Stomach (tissue), 9 donors: ENCODE results near the gene NFATC1. TPM values are rescaled to one million over a fixed set of nuclear protein-coding genes. Genes with fewer than 3 reads are reported as not detected.

Experiments
- DNase-seq, 2 donors: peaks; one replicate each; pipeline versions ENCODE4 v3.0.0 to v3.0.0-alpha.2; 2013 to 2019
- H3K27ac ChIP-seq, 5 donors: fragments of 200-600 bp in 4 of 5; sonication (generic) in 4 of 5; one replicate each; pipeline ENCODE4 v1.5.1; 2013 to 2019; ENCODE audit warnings: mild to moderate bottlenecking in 1 of 5, moderate library complexity in 1 of 5
- H3K27me3 ChIP-seq, 3 donors: fragments of 200-600 bp; sonication (generic); one replicate each; pipeline ENCODE4 v1.5.1; 2017 to 2019; ENCODE audit warnings: mixed run types in 1 of 3
- H3K36me3 ChIP-seq, 4 donors: fragments of 200-600 bp; sonication (generic); 1 replicate in 3 of 4; 2 replicates in 1 of 4; pipeline ENCODE4 v1.5.1; 2016 to 2019
- H3K4me1 ChIP-seq, 4 donors: fragments of 200-600 bp; sonication (generic); one replicate each; pipeline ENCODE4 v1.5.1; 2016 to 2019
- H3K4me3 ChIP-seq, 4 donors: fragments of 200-600 bp; sonication (generic) in 3 of 4; one replicate each; pipeline ENCODE4 v1.5.1; 2016 to 2019; ENCODE audit warnings: mild to moderate bottlenecking in 1 of 4
- H3K9me3 ChIP-seq, 4 donors: fragments of 200-600 bp; sonication (generic); one replicate each; pipeline ENCODE4 v1.5.1; 2016 to 2019
- CTCF ChIP-seq, 7 experiments: fragments of 450-650 bp in 4 of 7; fragments of 200-600 bp in 3 of 7; sonication (generic) in 3 of 7; IDR thresholded peaks; one replicate each; pipeline ENCODE4 v1.5.1; 2016 to 2019; ENCODE audit warnings: antibody characterized with exemption in 7 of 7, control low read depth in 2 of 7, mild to moderate bottlenecking in 1 of 7
- EP300 ChIP-seq: sonication (generic); formaldehyde crosslinking; IDR thresholded peaks from one replicate; pipeline ENCODE4 v1.6.1; 2017; ENCODE audit warnings: antibody characterized with exemption
- POLR2A ChIP-seq, 4 donors: fragments of 450-650 bp; IDR thresholded peaks; one replicate each; pipeline ENCODE4 v1.6.1; 2016; ENCODE audit warnings: antibody characterized with exemption in 4 of 4, control low read depth in 2 of 4, mild to moderate bottlenecking in 1 of 4, moderate library complexity in 1 of 4
- POLR2AphosphoS5 ChIP-seq, 3 donors: sonication (generic); formaldehyde crosslinking; IDR thresholded peaks; one replicate each; pipeline ENCODE4 v1.6.1; 2016; ENCODE audit warnings: antibody characterized with exemption in 3 of 3
- WGBS, 5 donors: extraction: QIAGEN DNeasy Blood & Tissue Kit in 3 of 5; methylation state at CpG; one replicate each; pipeline versions ENCODE4 v1.1.5 to v1.1.7; 2013 to 2018; 5-methylcytosine and 5-hydroxymethylcytosine counted together
- intact Hi-C: fragments of 100-400 bp; cut with DNase I; formaldehyde crosslinking; loops from one replicate; pipeline ENCODE4 v1.15.1; 2023; ENCODE audit warnings: low total_unique reads
- polyA plus RNA-seq, 3 donors: library from polyadenylated mRNA; stranded (reverse); fragments of 200-250 nt; gene quantifications; one replicate each; pipeline ENCODE4 v1.2.3, GENCODE V29; 2013
- total RNA-seq, 5 donors: library from RNA; depleted of rRNA; stranded (reverse); fragments of >200 nt; gene quantifications; one replicate each; pipeline versions ENCODE4 v1.1.0 to v1.2.3, GENCODE V29; 2014 to 2016
- donor health status: healthy with polysubstance abuse.
- donor health status: Bipolar disorder and iron deficiency.
- donor health status: healthy.

NFATC1 gene
- total and polyA plus RNA-seq, 8 donors: 2.6 to 14.0 (median 6.1) TPM

- H3K9me3 ChIP-seq: no peaks in the 10 kb centered on the region
- no peak for DNase-seq
- 55 to 65% (median 59%) methylated on average over 6 of the region's 6 CpGs for WGBS, 5 donors
- H3K27me3 ChIP-seq: peaks cover 0 to 15% (median 0%) of the 10 kb centered on the region in 3 donors
- H3K4me3 ChIP-seq: no peak overlapping the region
- intact Hi-C loops: no loop called here
- H3K4me1 ChIP-seq: peaks cover 3 to 21% (median 7%) of the 10 kb centered on the region in 4 donors
- H3K27ac ChIP-seq: no peak overlapping the region
- H3K36me3 ChIP-seq: no peaks in the 10 kb centered on the region
- no peak for TF ChIP-seq POLR2A (IDR thresholded peaks at IDR 0.05)
- TF ChIP-seq POLR2AphosphoS5 (IDR thresholded peaks at IDR 0.05): no peak
- no peak for TF ChIP-seq CTCF (IDR thresholded peaks at IDR 0.05)
- TF ChIP-seq EP300: no peak
Measured at GRCh38 chr18:79564441-79564840, 168.7 kb downstream of the NFATC1 start.

GRCh38 chr18:79566771-79567431 is 171.2 kb downstream of the NFATC1 start:
- Histone ChIP-seq H3K27ac (no peak overlapping the region), H3K4me1 (peaks cover 3 to 21% (median 10%) of the 10 kb centered on the region in 4 donors), H3K27me3 (peaks cover 0 to 15% (median 0%) of the 10 kb centered on the region in 3 donors), H3K9me3 (peaks cover 0 to 2% (median 0%) of the 10 kb centered on the region in 4 donors), H3K4me3 (no peak overlapping the region), H3K36me3 (no peaks in the 10 kb centered on the region)
- no peak for DNase-seq
- intact Hi-C loops: no loop called here
- WGBS, 5 donors: 84 to 92% (median 89%) methylated on average over 24 of the region's 24 CpGs
- TF ChIP-seq CTCF (IDR thresholded peaks at IDR 0.05): no peak
- TF ChIP-seq EP300: no peak
- TF ChIP-seq POLR2AphosphoS5 (IDR thresholded peaks at IDR 0.05): no peak
- TF ChIP-seq POLR2A (IDR thresholded peaks at IDR 0.05): no peak

- no peak overlapping the region for H3K27ac ChIP-seq
- H3K27me3 ChIP-seq: peaks cover 0 to 15% (median 0%) of the 10 kb centered on the region in 3 donors
- H3K36me3 ChIP-seq: no peaks in the 10 kb centered on the region
- peaks cover 0 to 10% (median 7%) of the 10 kb centered on the region in 4 donors for H3K9me3 ChIP-seq
- no peak overlapping the region for H3K4me3 ChIP-seq
- peak in 1 of 2 donors; percentile 86 for DNase-seq
- H3K4me1 ChIP-seq: peaks cover 3 to 21% (median 10%) of the 10 kb centered on the region in 4 donors
- intact Hi-C loops: no loop called here
- TF ChIP-seq POLR2AphosphoS5 (IDR thresholded peaks at IDR 0.05): no peak
- no peak for TF ChIP-seq EP300
- TF ChIP-seq POLR2A (IDR thresholded peaks at IDR 0.05): no peak
- TF ChIP-seq CTCF (IDR thresholded peaks at IDR 0.05): no peak
- WGBS, 5 donors: 30 to 48% (median 37%) methylated on average over 26 to 28 of the region's 28 CpGs
Measured at GRCh38 chr18:79567481-79568147, 171.9 kb downstream of the NFATC1 start.

- Histone ChIP-seq H3K27ac (no peak overlapping the region), H3K4me3 (no peak overlapping the region), H3K9me3 (peaks cover 9 to 20% (median 18%) of the 10 kb centered on the region in 4 donors), H3K27me3 (peaks cover 0 to 15% (median 0%) of the 10 kb centered on the region in 3 donors), H3K36me3 (no peaks in the 10 kb centered on the region), H3K4me1 (peaks cover 3 to 21% (median 10%) of the 10 kb centered on the region in 4 donors)
- intact Hi-C loops: no loop called here
- WGBS, 5 donors: 47 to 68% (median 58%) methylated on average over 13 of the region's 13 CpGs
- TF ChIP-seq POLR2A (IDR thresholded peaks at IDR 0.05) (no peak), CTCF (IDR thresholded peaks at IDR 0.05) (no peak), EP300 (no peak), POLR2AphosphoS5 (IDR thresholded peaks at IDR 0.05) (no peak)
- DNase-seq: peak in 1 of 2 donors; percentile 76
Measured at GRCh38 chr18:79568543-79569205, 172.9 kb downstream of the NFATC1 start.
